HEK293T (cell line): ENCODE measurements around the gene SPATA13.

ENCODE experiments used
- CTCF ChIA-PET: fragments of 350-600 bp; formaldehyde crosslinking; extraction: SDS; loops from one replicate; lab custom pipeline; 2021; ENCODE audit warnings: antibody characterized with exemption, inconsistent platforms; lab: Yijun Ruan, JAX
- POLR2A ChIA-PET: fragments of 350-600 bp; formaldehyde crosslinking; extraction: SDS; loops from one replicate; lab custom pipeline; 2020; ENCODE audit warnings: antibody characterized with exemption, inconsistent platforms; lab: Yijun Ruan, JAX
- DNase-seq: peaks from one replicate; pipeline ENCODE4 v3.0.0; 2012; ENCODE audit warnings: mixed read lengths; ENCODE audit errors: extremely low spot score
- ARNT ChIP-seq: fragments of 450-650 bp; IDR thresholded peaks from 2 replicates; pipeline ENCODE4 v1.6.1; 2017; ENCODE audit warnings: mild to moderate bottlenecking
- BHLHE40 ChIP-seq: fragments of 450-650 bp; IDR thresholded peaks from 2 replicates; pipeline ENCODE4 v1.6.1; 2016; ENCODE audit warnings: mild to moderate bottlenecking, moderate library complexity, borderline replicate concordance
- CTBP1 ChIP-seq: fragments of 450-650 bp; IDR thresholded peaks from 2 replicates; pipeline ENCODE4 v1.6.1; 2016; ENCODE audit warnings: borderline replicate concordance
- ELF4 ChIP-seq: fragments of 450-650 bp; IDR thresholded peaks from 2 replicates; pipeline ENCODE4 v1.6.1; 2017; ENCODE audit warnings: antibody characterized with exemption
- FOXA1 ChIP-seq: fragments of 450-650 bp; IDR thresholded peaks from 2 replicates; pipeline ENCODE4 v1.6.1; 2016; ENCODE audit warnings: mild to moderate bottlenecking
- FOXK2 ChIP-seq: fragments of 450-650 bp; IDR thresholded peaks from 2 replicates; pipeline ENCODE4 v1.6.1; 2016; ENCODE audit warnings: mild to moderate bottlenecking
- FOXM1 ChIP-seq: fragments of 450-650 bp; IDR thresholded peaks from 2 replicates; pipeline ENCODE4 v1.6.1; 2017; ENCODE audit warnings: mild to moderate bottlenecking, borderline replicate concordance
- HDGF ChIP-seq: fragments of 450-650 bp; IDR thresholded peaks from 2 replicates; pipeline ENCODE4 v1.6.1; 2017; ENCODE audit warnings: antibody characterized with exemption, borderline replicate concordance
- L3MBTL2 ChIP-seq: fragments of 450-650 bp; conservative IDR thresholded peaks from 2 replicates; pipeline ENCODE4 v1.6.1; 2016; ENCODE audit warnings: mild to moderate bottlenecking
- LEF1 ChIP-seq: fragments of 450-650 bp; IDR thresholded peaks from 2 replicates; pipeline ENCODE4 v1.6.1; 2017; ENCODE audit warnings: mild to moderate bottlenecking, borderline replicate concordance
- NFRKB ChIP-seq: fragments of 450-650 bp; IDR thresholded peaks from 2 replicates; pipeline ENCODE4 v1.6.1; 2016; ENCODE audit warnings: mild to moderate bottlenecking, moderate library complexity
- PKNOX1 ChIP-seq: fragments of 450-650 bp; IDR thresholded peaks from 2 replicates; pipeline ENCODE4 v1.6.1; 2016
- SP1 ChIP-seq: fragments of 450-650 bp; IDR thresholded peaks from 2 replicates; pipeline ENCODE4 v1.6.1; 2017
- SUZ12 ChIP-seq: fragments of 450-650 bp; IDR thresholded peaks from 2 replicates; pipeline ENCODE4 v1.6.1; 2016; ENCODE audit warnings: mild to moderate bottlenecking
- TARDBP ChIP-seq: fragments of 450-650 bp; IDR thresholded peaks from 2 replicates; pipeline ENCODE4 v1.6.1; 2016
- ZNF384 ChIP-seq: fragments of 450-650 bp; IDR thresholded peaks from 2 replicates; pipeline ENCODE4 v1.6.1; 2016

Gene SPATA13

DNA sequence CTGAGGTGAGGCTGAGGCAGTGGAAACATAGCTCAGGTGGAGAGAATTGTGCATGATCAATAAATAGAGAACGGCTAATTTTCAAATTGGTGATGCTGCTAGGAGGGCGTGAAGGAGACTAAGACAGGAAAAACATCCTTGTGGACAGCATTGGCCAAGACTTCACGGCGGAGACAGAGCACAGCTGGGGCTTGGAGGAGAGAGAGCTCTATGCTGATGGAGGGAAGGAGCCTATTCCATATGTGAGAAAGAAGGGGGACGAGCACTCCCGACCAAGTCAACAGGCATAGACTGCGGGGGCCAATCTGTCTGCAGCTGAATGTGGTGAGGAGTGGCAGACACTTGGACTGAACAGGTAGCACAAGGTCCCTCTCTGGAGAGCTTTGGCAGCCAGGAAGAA is 14.8 kb upstream of the SPATA13 start:
- ChIA-PET CTCF (no interaction called here), POLR2A (interaction anchor here (0.7 kb wide), 1 partner anchor 30 kb away, joined by 3 read pairs; no protein-coding TSS in a partner anchor)
- DNase-seq, result no peak
- no peak for TF ChIP-seq NFRKB
- TF ChIP-seq L3MBTL2, result no peak
- no peak for TF ChIP-seq FOXA1
- TF ChIP-seq FOXM1, result no peak
- TF ChIP-seq HDGF, result no peak
- TF ChIP-seq FOXK2, result no peak
- TF ChIP-seq ZNF384, result no peak

DNA sequence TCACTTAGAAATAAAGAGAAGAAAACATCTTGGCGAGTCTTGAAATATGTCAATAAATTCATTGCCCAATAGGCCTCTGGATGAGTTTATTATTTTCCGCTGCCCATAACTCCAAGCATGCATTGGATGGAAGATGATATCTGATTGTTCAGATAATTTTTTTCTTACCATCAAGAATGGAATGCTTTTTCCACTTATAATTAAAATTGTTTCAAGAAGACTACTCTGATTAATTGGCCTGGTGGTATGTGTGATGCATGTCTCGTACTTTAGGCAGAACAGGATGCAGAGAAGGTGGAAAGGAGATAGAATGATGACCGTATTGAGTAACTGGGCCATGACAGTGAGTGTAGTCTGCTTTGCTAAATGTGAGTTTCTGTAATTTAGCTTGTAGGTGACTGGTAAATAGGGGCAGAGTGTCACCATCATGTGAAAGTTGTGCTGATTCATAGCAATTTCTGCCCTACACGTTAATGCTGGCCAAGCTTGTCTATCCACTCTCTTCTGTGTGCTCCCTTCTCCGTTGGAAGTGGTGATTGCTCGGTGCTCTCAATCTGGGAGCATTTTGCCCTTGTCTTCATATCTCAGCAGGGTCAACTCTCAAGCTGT is 13.5 kb upstream of the SPATA13 start:
- POLR2A ChIA-PET, result no interaction called here

DNA sequence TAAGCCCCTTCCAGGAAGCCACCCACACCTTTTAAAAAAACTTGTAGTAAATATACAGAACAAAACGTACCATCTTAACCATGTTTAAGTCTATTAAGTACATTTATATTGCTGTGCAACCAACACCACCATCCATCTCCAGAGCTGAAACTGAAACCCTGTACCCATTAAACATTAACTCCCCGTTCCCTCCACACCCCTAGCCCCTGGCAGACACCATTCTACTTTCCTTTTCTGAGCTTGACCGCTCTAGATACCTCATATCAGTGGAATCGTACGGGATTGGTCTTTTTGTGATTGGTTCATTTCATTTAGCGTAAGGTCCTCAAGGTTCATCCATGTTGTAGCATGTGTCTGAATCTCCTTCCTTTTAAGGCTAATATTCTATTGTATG is 13.0 kb upstream of the SPATA13 start:
- ChIA-PET CTCF (no interaction called here), POLR2A (no interaction called here)
- TF ChIP-seq FOXA1, result no peak
- no peak for TF ChIP-seq HDGF
- no peak for TF ChIP-seq LEF1
- DNase-seq, result no peak

More for the DNA sequence above, 13.5 kb upstream of the SPATA13 start:
- TF ChIP-seq CTBP1, result no peak
- no peak for TF ChIP-seq FOXK2
- no peak for TF ChIP-seq HDGF
- no peak for TF ChIP-seq SUZ12
- TF ChIP-seq ZNF384, result no peak
- TF ChIP-seq NFRKB, result no peak
- no peak for TF ChIP-seq SP1
- TF ChIP-seq LEF1, result no peak
- TF ChIP-seq ELF4, result no peak
- no peak for TF ChIP-seq PKNOX1
- TF ChIP-seq BHLHE40, result no peak
- TF ChIP-seq FOXA1, result no peak
- no peak for TF ChIP-seq TARDBP
- TF ChIP-seq L3MBTL2, result no peak
- TF ChIP-seq FOXM1, result no peak
- no peak for TF ChIP-seq ARNT
- no peak for DNase-seq
- CTCF ChIA-PET, result no interaction called here

DNA sequence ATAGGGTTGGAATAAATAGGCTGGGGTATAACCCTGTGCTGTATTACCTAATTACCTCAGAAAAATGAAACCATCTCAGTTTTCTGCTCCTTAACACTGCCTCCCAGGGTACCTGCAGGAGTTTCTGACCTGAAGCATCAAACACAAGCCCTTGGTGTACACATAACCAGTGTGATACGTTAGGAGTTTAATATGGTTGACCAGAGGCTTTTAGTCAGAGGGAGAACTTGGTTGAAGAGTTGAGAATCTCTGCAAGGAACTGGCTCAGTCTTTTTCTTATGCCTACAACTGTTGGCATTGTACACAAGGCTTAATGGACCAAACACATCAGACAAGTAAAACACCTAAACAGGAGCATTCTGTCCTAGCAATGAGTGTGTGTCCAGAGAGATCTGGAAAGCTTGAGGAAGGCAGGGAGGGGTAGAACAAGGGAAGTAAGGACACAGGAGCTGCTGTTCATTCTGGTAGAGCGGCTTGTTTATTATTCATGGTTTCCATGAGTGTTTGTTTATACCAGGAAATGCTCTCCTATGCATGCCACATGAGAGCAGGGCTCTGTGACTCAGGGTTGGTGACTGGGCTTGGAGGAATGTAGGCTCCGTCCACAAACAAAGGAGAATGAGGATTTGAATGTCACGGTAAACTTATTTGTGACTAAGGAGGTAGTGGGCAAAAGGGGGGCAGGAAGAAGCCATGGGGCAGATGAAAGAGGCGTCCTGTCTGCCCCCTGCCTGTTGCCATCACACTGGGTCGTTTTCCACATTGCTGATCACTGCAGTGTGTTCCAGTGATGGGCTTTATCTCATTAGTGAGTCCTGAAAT is 11.9 kb upstream of the SPATA13 start:
- DNase-seq, result no peak
- no peak for TF ChIP-seq NFRKB
- no peak for TF ChIP-seq TARDBP
- no peak for TF ChIP-seq ARNT
- no peak for TF ChIP-seq L3MBTL2
- no peak for TF ChIP-seq SUZ12
- TF ChIP-seq FOXK2, result no peak
- TF ChIP-seq FOXM1, result no peak
- no peak for TF ChIP-seq CTBP1
- TF ChIP-seq LEF1, result no peak
- no peak for TF ChIP-seq HDGF
- no peak for TF ChIP-seq SP1
- TF ChIP-seq PKNOX1, result no peak
- no peak for TF ChIP-seq ZNF384
- TF ChIP-seq FOXA1, result no peak
- TF ChIP-seq BHLHE40, result no peak
- no peak for TF ChIP-seq ELF4
- ChIA-PET CTCF (no interaction called here), POLR2A (no interaction called here)

DNA sequence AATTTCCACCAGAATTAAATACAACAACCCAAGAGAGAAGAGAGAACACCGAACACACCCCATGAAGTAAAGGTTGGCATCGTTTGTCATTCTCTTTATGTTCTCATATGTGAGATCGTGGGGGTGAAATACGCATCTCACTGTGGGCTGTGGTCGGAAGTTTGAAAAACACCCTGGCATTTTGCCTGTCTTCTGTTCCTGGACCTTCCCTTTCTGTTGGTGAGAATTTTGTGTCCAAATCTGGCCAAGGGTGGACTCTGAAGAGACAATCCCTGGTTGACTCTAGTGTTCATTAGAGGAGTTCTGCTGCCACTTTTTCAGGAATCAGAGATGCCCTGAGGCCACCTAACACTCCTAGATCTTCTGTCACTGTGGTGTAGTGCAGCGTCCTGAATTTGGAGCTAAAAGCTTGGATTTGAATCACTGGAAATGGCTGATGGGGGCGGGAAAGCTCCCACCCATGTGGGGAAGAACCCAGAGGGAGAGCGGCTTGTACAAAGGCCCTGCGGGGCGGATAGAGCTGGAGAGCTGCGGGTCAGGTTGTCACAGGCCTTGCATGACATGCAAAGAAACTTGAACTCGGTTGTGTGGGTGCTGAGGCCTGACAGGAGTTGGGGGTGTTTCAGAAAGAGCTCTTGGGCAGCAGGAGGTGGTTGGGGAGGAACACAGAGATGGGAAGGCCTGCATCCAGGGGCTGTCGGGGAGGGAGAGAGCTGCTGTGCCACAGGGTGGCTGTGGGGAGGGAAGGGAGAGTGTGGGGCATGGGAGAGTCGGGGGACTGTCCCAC is 11.1 kb upstream of the SPATA13 start:
- no peak for DNase-seq
- TF ChIP-seq HDGF (no peak), ELF4 (no peak), TARDBP (no peak), L3MBTL2 (no peak), FOXA1 (no peak), NFRKB (no peak), CTBP1 (no peak), SUZ12 (no peak), ARNT (no peak), FOXM1 (no peak), LEF1 (no peak), BHLHE40 (no peak), SP1 (no peak), FOXK2 (no peak)
- POLR2A ChIA-PET, result no interaction called here
- CTCF ChIA-PET, result no interaction called here

- no peak for TF ChIP-seq FOXA1
- TF ChIP-seq FOXK2, result no peak
- TF ChIP-seq NFRKB, result no peak
- no peak for TF ChIP-seq ZNF384
- no peak for TF ChIP-seq CTBP1
- TF ChIP-seq HDGF, result no peak
- TF ChIP-seq PKNOX1, result no peak
- no peak for TF ChIP-seq TARDBP
- TF ChIP-seq BHLHE40, result no peak
- TF ChIP-seq ELF4, result no peak
- no peak for TF ChIP-seq SP1
- no peak for TF ChIP-seq LEF1
- no peak for TF ChIP-seq L3MBTL2
- no peak for TF ChIP-seq FOXM1
- no peak for TF ChIP-seq SUZ12
- no peak for TF ChIP-seq ARNT
- ChIA-PET POLR2A (no interaction called here), CTCF (no interaction called here)
- no peak for DNase-seq
Measured at GRCh38 chr13:24150572-24150971, 9.9 kb upstream of the SPATA13 start.
